ENCODE results near the gene ANKRD36.
"Not testable (repeated sequence)": the region's sequence is repeated elsewhere in the genome, so short reads cannot be mapped to it uniquely, and the experiment has no call there.

DNA sequence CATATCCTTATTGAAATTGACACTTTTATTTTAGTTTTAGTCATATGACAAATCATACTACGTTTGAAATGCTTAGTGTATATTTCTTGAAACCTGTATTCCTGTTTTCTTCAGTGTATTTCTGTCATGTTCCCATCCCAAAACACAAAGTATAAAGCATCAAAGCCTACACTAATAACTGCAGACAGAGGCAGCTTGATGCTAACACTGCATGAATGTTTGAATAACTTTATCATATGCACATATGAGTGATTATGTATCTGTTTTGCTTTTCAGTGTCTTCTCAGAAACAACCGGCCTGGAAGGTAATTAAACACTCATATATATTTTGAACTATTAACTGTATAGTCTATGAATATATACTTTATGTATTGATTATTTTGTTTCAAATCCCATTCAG is 102.1 kb downstream of the ANKRD36 start:
- TF ChIP-seq, protein P1, sequence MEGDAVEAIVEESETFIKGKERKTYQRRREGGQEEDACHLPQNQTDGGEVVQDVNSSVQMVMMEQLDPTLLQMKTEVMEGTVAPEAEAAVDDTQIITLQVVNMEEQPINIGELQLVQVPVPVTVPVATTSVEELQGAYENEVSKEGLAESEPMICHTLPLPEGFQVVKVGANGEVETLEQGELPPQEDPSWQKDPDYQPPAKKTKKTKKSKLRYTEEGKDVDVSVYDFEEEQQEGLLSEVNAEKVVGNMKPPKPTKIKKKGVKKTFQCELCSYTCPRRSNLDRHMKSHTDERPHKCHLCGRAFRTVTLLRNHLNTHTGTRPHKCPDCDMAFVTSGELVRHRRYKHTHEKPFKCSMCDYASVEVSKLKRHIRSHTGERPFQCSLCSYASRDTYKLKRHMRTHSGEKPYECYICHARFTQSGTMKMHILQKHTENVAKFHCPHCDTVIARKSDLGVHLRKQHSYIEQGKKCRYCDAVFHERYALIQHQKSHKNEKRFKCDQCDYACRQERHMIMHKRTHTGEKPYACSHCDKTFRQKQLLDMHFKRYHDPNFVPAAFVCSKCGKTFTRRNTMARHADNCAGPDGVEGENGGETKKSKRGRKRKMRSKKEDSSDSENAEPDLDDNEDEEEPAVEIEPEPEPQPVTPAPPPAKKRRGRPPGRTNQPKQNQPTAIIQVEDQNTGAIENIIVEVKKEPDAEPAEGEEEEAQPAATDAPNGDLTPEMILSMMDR (IDR thresholded peaks at IDR 0.05): not testable (repeated sequence)
- not testable (repeated sequence) for TF ChIP-seq POLR2A (IDR thresholded peaks at IDR 0.05)

All from right lobe of liver (tissue), 4 donors.